Fibroblast of lung (primary cell): ENCODE data around the gene PLD1. TPM values are rescaled to one million over a fixed set of nuclear protein-coding genes. Genes with fewer than 3 reads are reported as not detected.

Experiments used
- DNase-seq, 2 donors: peaks; one replicate each; pipeline versions ENCODE4 v3.0.0 to v3.0.0-alpha.2; 2010; ENCODE audit warnings: low read depth in 2 of 2
- H2AFZ ChIP-seq: 2 replicates; pipeline ENCODE4 v1.5.1; 2012; ENCODE audit warnings: low read length, control low read depth, inconsistent platforms
- H3K27ac ChIP-seq: 2 replicates; pipeline ENCODE4 v1.5.1; 2011; ENCODE audit warnings: low read length, control low read depth; ENCODE audit not compliant: insufficient read depth
- H3K27me3 ChIP-seq: 2 replicates; pipeline ENCODE4 v1.5.1; 2011; ENCODE audit warnings: mild to moderate bottlenecking, low read length; ENCODE audit not compliant: control insufficient read depth, insufficient read depth
- H3K36me3 ChIP-seq: 2 replicates; pipeline ENCODE4 v1.5.1; 2011; ENCODE audit warnings: low read length; ENCODE audit not compliant: control insufficient read depth, insufficient read depth
- H3K4me1 ChIP-seq: 2 replicates; pipeline ENCODE4 v1.5.1; 2011; ENCODE audit warnings: low read length; ENCODE audit not compliant: control insufficient read depth, insufficient read depth; ENCODE audit errors: extremely low read depth
- H3K4me2 ChIP-seq: 2 replicates; pipeline ENCODE4 v1.5.1; 2011; ENCODE audit warnings: low read length, control low read depth; ENCODE audit not compliant: insufficient read depth; ENCODE audit errors: extremely low read depth
- H3K4me3 ChIP-seq, 4 experiments: fragments of 200-600 bp in 1 of 4; sonication (generic) in 1 of 4; replicated peaks in 1 of 4; 2 replicates each; pipeline ENCODE4 v1.5.1; 2011 to 2016; ENCODE audit warnings: low read length in 4 of 4, low read depth in 3 of 4, mild to moderate bottlenecking in 3 of 4, control low read depth in 2 of 4, inconsistent platforms in 1 of 4, mixed read lengths in 1 of 4; ENCODE audit not compliant: insufficient read depth in 1 of 4; ENCODE audit errors: control extremely low read depth in 1 of 4
- H3K79me2 ChIP-seq: 2 replicates; pipeline ENCODE4 v1.5.1; 2012; ENCODE audit warnings: mild to moderate bottlenecking, low read length, inconsistent platforms; ENCODE audit not compliant: control insufficient read depth, insufficient read depth
- H3K9ac ChIP-seq: 2 replicates; pipeline ENCODE4 v1.5.1; 2011; ENCODE audit warnings: mild to moderate bottlenecking, low read length, control low read depth; ENCODE audit not compliant: insufficient read depth
- H3K9me3 ChIP-seq: 2 replicates; pipeline ENCODE4 v1.5.1; 2012; ENCODE audit warnings: low read depth, low read length; ENCODE audit not compliant: control insufficient read depth, insufficient read depth
- H4K20me1 ChIP-seq: 2 replicates; pipeline ENCODE4 v1.5.1; 2011; ENCODE audit warnings: low read length; ENCODE audit not compliant: control insufficient read depth, insufficient read depth; ENCODE audit errors: extremely low read depth
- CTCF ChIP-seq, 2 donors: IDR thresholded peaks in 1 of 2; conservative IDR thresholded peaks in 1 of 2; 1 replicate in 1 of 2; 2 replicates in 1 of 2; pipeline ENCODE4 v1.5.1; 2011 to 2012; ENCODE audit warnings: low read length in 2 of 2, control low read depth in 1 of 2, inconsistent platforms in 1 of 2, low read depth in 1 of 2, mild to moderate bottlenecking in 1 of 2
- EZH2 ChIP-seq: IDR thresholded peaks from 2 replicates; pipeline ENCODE4 v1.5.1; 2012; ENCODE audit warnings: low read length, control low read depth, mild to moderate bottlenecking; ENCODE audit errors: missing control alignments
- polyA plus RNA-seq, 2 donors: library from polyadenylated mRNA; depleted of rRNA in 1 of 2; stranded (reverse) in 1 of 2; unstranded in 1 of 2; fragments of >200 nt; gene quantifications; 2 replicates each; pipeline ENCODE4 v1.2.1, GENCODE V29; 2011 to 2012; ENCODE audit warnings: missing spikeins in 1 of 2
- total RNA-seq: library from RNA; depleted of rRNA; stranded (reverse); fragments of >200 nt; gene quantifications from 2 replicates; pipeline ENCODE4 v1.2.1, GENCODE V29; 2014

PLD1 gene
- total and polyA plus RNA-seq, 2 donors (not counting 1 experiment from before 2014, with no cell fraction given): 10.8 to 18.8 TPM

DNA sequence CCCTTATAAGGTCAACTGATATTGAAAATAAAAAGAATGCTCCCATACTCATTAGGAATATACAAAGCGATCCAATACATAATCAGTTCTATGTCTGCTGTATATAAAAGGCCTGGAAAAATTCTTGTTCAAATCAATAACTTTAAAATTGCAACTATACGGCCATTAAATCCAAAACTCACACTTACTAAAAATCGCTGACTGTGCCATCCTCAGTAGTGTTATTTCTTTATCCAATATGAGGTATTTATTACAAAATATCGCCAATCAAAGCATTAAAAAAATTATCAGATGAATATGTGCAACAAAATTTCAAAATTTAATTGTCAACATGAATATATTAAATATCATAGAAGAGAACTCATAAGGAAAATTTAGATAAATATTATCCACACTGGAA, 146.5 kb downstream of the PLD1 start:
- no peaks in the 10 kb centered on the region for H3K36me3 ChIP-seq
- DNase-seq: no peak
- no peaks in the 10 kb centered on the region for H4K20me1 ChIP-seq
- no peaks in the 10 kb centered on the region for H3K27me3 ChIP-seq
- no peak overlapping the region for H3K9ac ChIP-seq
- H3K79me2 ChIP-seq: no peaks in the 10 kb centered on the region
- H3K9me3 ChIP-seq: no peaks in the 10 kb centered on the region
- H3K4me1 ChIP-seq: no peaks in the 10 kb centered on the region
- no peak overlapping the region for H3K27ac ChIP-seq
- no peak overlapping the region for H3K4me2 ChIP-seq
- TF ChIP-seq EZH2 (no peak), CTCF (conservative IDR thresholded peaks at IDR 0.05 in 1 of 2, IDR thresholded peaks at IDR 0.05 in 1 of 2; ENCODE audit: low read depth in 1 of 2, low read length in 2 of 2) (no peak)
- H2AFZ ChIP-seq: no peak overlapping the region
- H3K4me3 ChIP-seq: no peak overlapping the region

GRCh38 chr3:171661484-171661883, 148.8 kb downstream of the PLD1 start:
- Histone ChIP-seq H3K9ac (no peak overlapping the region), H3K27ac (no peak overlapping the region), H3K9me3 (no peaks in the 10 kb centered on the region), H3K27me3 (no peaks in the 10 kb centered on the region), H3K4me2 (no peak overlapping the region), H4K20me1 (no peaks in the 10 kb centered on the region), H3K4me1 (no peaks in the 10 kb centered on the region), H3K36me3 (no peaks in the 10 kb centered on the region), H2AFZ (no peak overlapping the region), H3K4me3 (no peak overlapping the region), H3K79me2 (no peaks in the 10 kb centered on the region)
- DNase-seq: no peak
- TF ChIP-seq CTCF (conservative IDR thresholded peaks at IDR 0.05 in 1 of 2, IDR thresholded peaks at IDR 0.05 in 1 of 2; ENCODE audit: low read depth in 1 of 2, low read length in 2 of 2) (no peak), EZH2 (no peak)

GRCh38 chr3:171660188-171660587, 150.1 kb downstream of the PLD1 start:
- Histone ChIP-seq H3K4me2 (no peak overlapping the region), H3K4me1 (no peaks in the 10 kb centered on the region)
- no peak for DNase-seq

More at GRCh38 chr3:171660188-171660587, 150.1 kb downstream of the PLD1 start:
- Histone ChIP-seq H3K36me3 (no peaks in the 10 kb centered on the region), H4K20me1 (no peaks in the 10 kb centered on the region), H2AFZ (no peak overlapping the region), H3K27me3 (no peaks in the 10 kb centered on the region), H3K9me3 (no peaks in the 10 kb centered on the region), H3K27ac (no peak overlapping the region), H3K79me2 (no peaks in the 10 kb centered on the region), H3K9ac (no peak overlapping the region), H3K4me3 (no peak overlapping the region)
- TF ChIP-seq CTCF (conservative IDR thresholded peaks at IDR 0.05 in 1 of 2, IDR thresholded peaks at IDR 0.05 in 1 of 2; ENCODE audit: low read depth in 1 of 2, low read length in 2 of 2) (no peak), EZH2 (no peak)
